HepG2 (cell line): ENCODE data around the gene TBC1D14. TPM values are rescaled to one million over a fixed set of nuclear protein-coding genes. Genes with fewer than 3 reads are reported as not detected.

Experiments
- ATAC-seq: fragments of 200-7000 bp; cut with Tn5 transposase; 3 replicates; pipeline ENCODE4 v1.9.1; 2020; ENCODE audit warnings: mild to moderate bottlenecking, moderate library complexity
- BruUV-seq: library from RNA; stranded (reverse); fragments of 400-500 nt; replicated peaks from 2 replicates; lab custom pipeline; 2021; lab: Mats Ljungman, UMichigan
- CTCF ChIA-PET: fragments of 300-600 bp; formaldehyde crosslinking; extraction: SDS; loops from one replicate; lab custom pipeline; 2021; ENCODE audit warnings: low total read pairs, inconsistent platforms, low intra/inter-chr PET ratio; lab: Yijun Ruan, JAX
- POLR2A ChIA-PET: fragments of 350-600 bp; sonication (Branson Sonifier 250); formaldehyde crosslinking; loops from one replicate; lab custom pipeline; 2020; ENCODE audit warnings: antibody characterized with exemption, inconsistent platforms; lab: Yijun Ruan, JAX
- DNase-seq: peaks from one replicate; pipeline ENCODE4 v3.0.0-alpha.2; 2015; ENCODE audit warnings: low spot score
- FAIRE-seq: peaks from 3 replicates; lab custom pipeline; 2011; peaks lifted over from hg19 to GRCh38; lab: Jason Lieb, UNC
- H2AFZ ChIP-seq: one replicate; pipeline ENCODE4 v1.6.1; 2011; ENCODE audit warnings: low read length, inconsistent platforms
- H3K27ac ChIP-seq: fragments of 300-600 bp; 3 replicates; pipeline ENCODE4 v1.8.0; 2011; ENCODE audit warnings: mixed run types, mild to moderate bottlenecking, mixed read lengths, low read length, inconsistent platforms; ENCODE audit not compliant: insufficient read depth; ENCODE audit errors: extremely low read length
- H3K27me3 ChIP-seq, 2 experiments: fragments of 200-600 bp in 1 of 2; 2 replicates in 1 of 2; 3 replicates in 1 of 2; pipeline versions ENCODE4 v1.6.0 to v1.8.0; 2011; ENCODE audit warnings: low read length in 2 of 2, mild to moderate bottlenecking in 2 of 2, moderate library complexity in 2 of 2, inconsistent platforms in 1 of 2; ENCODE audit not compliant: insufficient read depth in 2 of 2, control insufficient read depth in 1 of 2
- H3K36me3 ChIP-seq, 2 experiments: fragments of 200-600 bp in 1 of 2; replicated peaks in 1 of 2; 2 replicates in 1 of 2; 3 replicates in 1 of 2; pipeline versions ENCODE4 v1.5.1 to v1.8.0; 2011; ENCODE audit warnings: low read length in 2 of 2, inconsistent platforms in 1 of 2; ENCODE audit not compliant: insufficient read depth in 2 of 2, control insufficient read depth in 1 of 2
- H3K4me1 ChIP-seq: 2 replicates; pipeline ENCODE4 v1.5.1; 2012; ENCODE audit warnings: low read length, inconsistent platforms; ENCODE audit not compliant: insufficient read depth
- H3K4me2 ChIP-seq: 2 replicates; pipeline ENCODE4 v1.6.0; 2011; ENCODE audit warnings: low read depth, low read length, inconsistent platforms
- H3K4me3 ChIP-seq, 3 experiments: fragments of 200-600 bp in 1 of 3; sonication (generic), shearing (Covaris generic) in 1 of 3; replicated peaks in 1 of 3; 2 replicates each; pipeline ENCODE4 v1.5.1; 2011 to 2016; ENCODE audit warnings: low read length in 3 of 3, inconsistent platforms in 2 of 3, low read depth in 2 of 3, mild to moderate bottlenecking in 2 of 3, control low read depth in 1 of 3, mixed read lengths in 1 of 3; ENCODE audit not compliant: insufficient read depth in 1 of 3
- H3K79me2 ChIP-seq: one replicate; pipeline ENCODE4 v1.6.1; 2011; ENCODE audit warnings: low read length, inconsistent platforms; ENCODE audit not compliant: insufficient read depth
- H3K9ac ChIP-seq: 2 replicates; pipeline ENCODE4 v1.6.0; 2011; ENCODE audit warnings: mild to moderate bottlenecking, low read depth, low read length, inconsistent platforms; ENCODE audit not compliant: insufficient read depth
- H3K9me3 ChIP-seq: 2 replicates; pipeline ENCODE4 v1.5.1; 2012; ENCODE audit warnings: mild to moderate bottlenecking, low read length
- H4K20me1 ChIP-seq: 2 replicates; pipeline ENCODE4 v1.6.0; 2011; ENCODE audit warnings: inconsistent platforms, mild to moderate bottlenecking, low read length, moderate library complexity; ENCODE audit not compliant: insufficient read depth
- ATF2 ChIP-seq: sonication (generic); formaldehyde crosslinking; IDR thresholded peaks from 2 replicates; pipeline ENCODE4 v1.4.0; 2020; ENCODE audit warnings: missing genetic modification reagents
- BATF2 ChIP-seq: sonication (generic); formaldehyde crosslinking; IDR thresholded peaks from 2 replicates; pipeline ENCODE4 v1.8.0; 2022; ENCODE audit warnings: mild to moderate bottlenecking, missing genetic modification reagents, moderate library complexity
- DNMT3B ChIP-seq: conservative IDR thresholded peaks from 2 replicates; pipeline ENCODE4 v1.6.1; 2016; ENCODE audit warnings: missing biosample characterization, control low read depth
- DZIP1 ChIP-seq: sonication (generic); formaldehyde crosslinking; IDR thresholded peaks from 2 replicates; pipeline ENCODE4 v1.5.0; 2020; ENCODE audit warnings: mild to moderate bottlenecking, missing genetic modification reagents
- HMG20B ChIP-seq: conservative IDR thresholded peaks from 2 replicates; pipeline ENCODE4 v1.6.1; 2016; ENCODE audit warnings: missing genetic modification reagents, missing compliant biosample characterization
- HOXA9 ChIP-seq: sonication (generic); formaldehyde crosslinking; IDR thresholded peaks from 2 replicates; pipeline ENCODE4 v1.8.1; 2022; ENCODE audit warnings: missing genetic modification reagents, mild to moderate bottlenecking, moderate library complexity, borderline replicate concordance
- MZF1 ChIP-seq: sonication (generic); formaldehyde crosslinking; IDR thresholded peaks from 2 replicates; pipeline ENCODE4 v1.8.1; 2023; ENCODE audit warnings: mild to moderate bottlenecking, missing genetic modification reagents, borderline replicate concordance
- NPAS2 ChIP-seq: sonication (generic); formaldehyde crosslinking; IDR thresholded peaks from 2 replicates; pipeline ENCODE4 v1.8.0; 2022; ENCODE audit warnings: mild to moderate bottlenecking, missing genetic modification reagents, borderline replicate concordance
- RNF2 ChIP-seq: fragments of 450-650 bp; conservative IDR thresholded peaks from 2 replicates; pipeline ENCODE4 v1.6.1; 2016; ENCODE audit warnings: low read depth
- SSRP1 ChIP-seq: IDR thresholded peaks from 2 replicates; pipeline ENCODE4 v1.6.1; 2016; ENCODE audit warnings: control low read depth
- TEF ChIP-seq: sonication (generic); formaldehyde crosslinking; IDR thresholded peaks from 2 replicates; pipeline ENCODE4 v1.5.0; 2020; ENCODE audit warnings: missing genetic modification reagents
- ZNF574 ChIP-seq: sonication (generic); formaldehyde crosslinking; IDR thresholded peaks from 2 replicates; pipeline ENCODE4 v1.4.0; 2020; ENCODE audit warnings: missing genetic modification reagents
- ZNF629 ChIP-seq: sonication (generic); formaldehyde crosslinking; conservative IDR thresholded peaks from 2 replicates; pipeline ENCODE4 v1.5.0; 2020; ENCODE audit warnings: missing genetic modification reagents
- ZNF670 ChIP-seq: sonication (generic); formaldehyde crosslinking; IDR thresholded peaks from 2 replicates; pipeline ENCODE4 v1.8.0; 2022; ENCODE audit warnings: mild to moderate bottlenecking, missing genetic modification reagents, borderline replicate concordance
- ZNF724P ChIP-seq: sonication (generic); formaldehyde crosslinking; IDR thresholded peaks from 2 replicates; pipeline ENCODE4 v1.8.0; 2022; ENCODE audit warnings: missing genetic modification reagents, borderline replicate concordance
- ZNF891 ChIP-seq: sonication (generic); formaldehyde crosslinking; IDR thresholded peaks from 2 replicates; pipeline ENCODE4 v1.5.0; 2020; ENCODE audit warnings: mild to moderate bottlenecking, missing genetic modification reagents
- WGBS: methylation state at CpG from one replicate; pipeline ENCODE4 v1.1.6; 2017; ENCODE audit warnings: low lambda C conversion rate; 5-methylcytosine and 5-hydroxymethylcytosine counted together
- in situ Hi-C: cut with HindIII; loops from 2 replicates; pipeline ENCODE4 v1.10.0; 2017; ENCODE audit warnings: low pct_unique_long_range_greater_than_20kb; ENCODE audit not compliant: extremely low pct_ligation_motif_present
- intact Hi-C: fragments of 100-400 bp; cut with micrococcal nuclease; formaldehyde crosslinking; loops from one replicate; pipeline ENCODE4 v1.10.0; 2022; ENCODE audit not compliant: unreplicated experiment
- polyA plus RNA-seq, 8 experiments: library from polyadenylated mRNA; depleted of rRNA in 3 of 8; stranded (reverse) in 7 of 8; unstranded in 1 of 8; fragments of >200 nt; fragmentation: Illumina TruSeq in 4 of 8; extraction: Trizol in 4 of 8; gene quantifications; 2 replicates each; pipeline versions ENCODE4 v1.2.1 to v1.2.3, GENCODE V29; 2011 to 2016; ENCODE audit warnings: low read depth in 4 of 8, missing spikeins in 1 of 8, mixed read lengths in 1 of 8; ENCODE audit not compliant: insufficient read depth in 1 of 8
- total RNA-seq, 5 experiments: library from RNA; depleted of rRNA; stranded (reverse); fragments of >200 nt; fragmentation: Illumina TruSeq; extraction: Trizol; gene quantifications; 2 replicates each; pipeline ENCODE4 v1.2.3, GENCODE V29; 2016; ENCODE audit warnings: low read depth in 1 of 5

TBC1D14 gene
- total and polyA plus RNA-seq, 2 of the 13 experiments (the other 11 are each of a cell fraction or from before 2014, with no cell fraction given), result 29.5 to 46.5 TPM

GRCh38 chr4:7025040-7025602 is 115.5 kb downstream of the TBC1D14 start (continued):
- no peak for TF ChIP-seq ATF2 (CRISPR knock-in tag)
- no peak for TF ChIP-seq DNMT3B
- no peak for TF ChIP-seq MZF1 (CRISPR knock-in tag)
- TF ChIP-seq ZNF724P (CRISPR knock-in tag), result no peak
- no peak for TF ChIP-seq HMG20B (CRISPR knock-in tag)

GRCh38 chr4:7026107-7026506 is 116.5 kb downstream of the TBC1D14 start:
- Histone ChIP-seq H3K36me3 (peaks cover 29 to 69% of the 10 kb centered on the region in 2 experiments), H3K4me2 (no peak overlapping the region), H3K79me2 (no peaks in the 10 kb centered on the region), H3K27ac (no peak overlapping the region), H3K4me1 (peaks cover 27% of the 10 kb centered on the region), H3K9me3 (no peaks in the 10 kb centered on the region), H2AFZ (no peak overlapping the region), H3K9ac (no peak overlapping the region), H3K27me3 (no peaks in the 10 kb centered on the region), H4K20me1 (no peaks in the 10 kb centered on the region), H3K4me3 (no peak overlapping the region)
- DNase-seq (no peak), FAIRE-seq (no peak), ATAC-seq (no peak)
- ChIA-PET CTCF (no interaction called here), POLR2A (no interaction called here)
- in situ Hi-C loops (no loop called here), intact Hi-C loops (no loop called here)
- BruUV-seq, result no TSS peak
- 96% methylated on average over 9 of the region's 9 CpGs for WGBS
- TF ChIP-seq ZNF574 (CRISPR knock-in tag), result no peak
- TF ChIP-seq ZNF629 (CRISPR knock-in tag), result no peak
- TF ChIP-seq HOXA9 (CRISPR knock-in tag), result no peak
- no peak for TF ChIP-seq BATF2 (CRISPR knock-in tag)
- TF ChIP-seq NPAS2 (CRISPR knock-in tag), result no peak
- TF ChIP-seq ZNF670 (CRISPR knock-in tag), result no peak
- TF ChIP-seq SSRP1 (CRISPR knock-in tag), result no peak
- TF ChIP-seq RNF2, result no peak
- TF ChIP-seq TEF (CRISPR knock-in tag), result no peak
- TF ChIP-seq DZIP1 (CRISPR knock-in tag), result no peak
- no peak for TF ChIP-seq ZNF891
